GM06990 (cell line): Measurements from ENCODE around the gene PIM1.

Experiments
- DNase-seq: peaks from one replicate; pipeline ENCODE4 v3.0.0-alpha.2; 2011; ENCODE audit not compliant: insufficient read length; ENCODE audit errors: extremely low read depth
- H3K27me3 ChIP-seq: replicated peaks from 2 replicates; pipeline ENCODE4 v1.6.0; 2011; ENCODE audit warnings: low read length; ENCODE audit not compliant: control insufficient read depth, insufficient read depth
- H3K36me3 ChIP-seq: 2 replicates; pipeline ENCODE4 v1.5.1; 2011; ENCODE audit warnings: low read length; ENCODE audit not compliant: control insufficient read depth, insufficient read depth
- H3K4me3 ChIP-seq: replicated peaks from 2 replicates; pipeline ENCODE4 v1.5.1; 2011; ENCODE audit warnings: low read depth, mild to moderate bottlenecking, control low read depth, low read length
- CTCF ChIP-seq: IDR thresholded peaks from 2 replicates; pipeline ENCODE4 v1.5.1; 2011; ENCODE audit warnings: low read length, control low read depth, mild to moderate bottlenecking, inconsistent platforms; ENCODE audit not compliant: insufficient read depth, poor library complexity, severe bottlenecking

PIM1 gene

GRCh38 chr6:37131104-37131959 lies 38.6 kb upstream of the PIM1 start:
- Histone ChIP-seq H3K36me3 (no peaks in the 10 kb centered on the region), H3K4me3 (no peak overlapping the region), H3K27me3 (no peaks in the 10 kb centered on the region)
- DNase-seq = no peak
- TF ChIP-seq CTCF = no peak

GRCh38 chr6:37131960-37132253 lies 38.0 kb upstream of the PIM1 start:
- DNase-seq = no peak
- H3K4me3 ChIP-seq = no peak overlapping the region
- no peaks in the 10 kb centered on the region for H3K36me3 ChIP-seq
- no peaks in the 10 kb centered on the region for H3K27me3 ChIP-seq
- TF ChIP-seq CTCF = no peak

- TF ChIP-seq CTCF = no peak
- H3K36me3 ChIP-seq = no peaks in the 10 kb centered on the region
- no peaks in the 10 kb centered on the region for H3K27me3 ChIP-seq
- no peak overlapping the region for H3K4me3 ChIP-seq
- DNase-seq = no peak
Measured at GRCh38 chr6:37134036-37134395, 35.9 kb upstream of the PIM1 start.

GRCh38 chr6:37134396-37135191 lies 35.4 kb upstream of the PIM1 start:
- DNase-seq = no peak
- no peak for TF ChIP-seq CTCF

GRCh38 chr6:37135835-37136694 lies 33.9 kb upstream of the PIM1 start:
- H3K4me3 ChIP-seq = no peak overlapping the region
- TF ChIP-seq CTCF = no peak
- H3K27me3 ChIP-seq = no peaks in the 10 kb centered on the region
- H3K36me3 ChIP-seq = no peaks in the 10 kb centered on the region
- DNase-seq = no peak

More at GRCh38 chr6:37134396-37135191, 35.4 kb upstream of the PIM1 start:
- Histone ChIP-seq H3K27me3 (no peaks in the 10 kb centered on the region), H3K36me3 (no peaks in the 10 kb centered on the region), H3K4me3 (no peak overlapping the region)
